Stimulated activated CD4-positive, alpha-beta T cell treated with anti-CD3 and anti-CD28 coated beads, Interleukin-12 subunit alpha, Interleukin-12 subunit beta, amount 100 ng/mL, for 4 hours (primary cell): ENCODE data around the gene MMP24.
"Not testable (repeated sequence)": the region's sequence is repeated elsewhere in the genome, so short reads cannot be mapped to it uniquely, and the experiment has no call there.

Experiments used
- DNase-seq: peaks from one replicate; pipeline ENCODE4 v3.0.0-alpha.2; 2020

Gene MMP24

DNA sequence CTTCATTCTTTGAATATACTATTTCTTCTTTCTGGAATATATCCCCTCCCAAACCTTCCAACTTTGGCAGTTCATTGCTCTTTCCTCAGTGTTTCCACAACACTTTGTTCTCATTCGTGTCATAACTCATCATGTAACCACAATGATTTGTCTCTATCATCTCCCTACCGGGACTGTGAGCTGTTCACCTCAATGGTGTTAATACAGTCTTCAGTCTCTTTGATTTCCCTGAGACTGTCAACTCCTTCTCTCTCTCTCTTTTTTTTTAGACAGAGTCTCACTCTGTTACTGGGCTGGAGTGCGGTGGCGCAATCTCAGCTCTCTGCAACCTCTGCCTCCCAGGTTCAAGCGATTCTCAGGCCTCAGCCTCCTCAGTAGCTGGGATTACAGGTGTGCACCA, 2.5 kb upstream of the MMP24 start:
- no peak for DNase-seq

DNA sequence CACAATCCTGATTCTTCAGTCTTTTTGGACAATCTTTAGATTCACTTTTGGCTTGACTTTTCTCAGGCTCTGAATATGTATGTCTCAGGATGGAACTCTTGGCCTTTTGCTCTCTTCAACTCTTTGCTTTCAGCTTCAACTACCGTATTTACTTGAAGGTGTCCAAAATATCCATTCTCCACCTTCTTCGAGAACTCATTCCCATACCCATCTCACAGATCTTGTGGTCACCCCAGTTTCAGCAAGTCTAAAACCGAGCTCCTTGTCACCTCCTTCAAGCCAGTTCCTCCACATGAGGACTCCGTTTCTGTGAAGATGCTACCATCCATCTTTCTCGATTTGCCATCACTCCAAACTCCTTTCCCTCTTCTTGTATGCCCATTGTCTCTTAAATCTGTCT, 2.0 kb upstream of the MMP24 start:
- DNase-seq: no peak

DNA sequence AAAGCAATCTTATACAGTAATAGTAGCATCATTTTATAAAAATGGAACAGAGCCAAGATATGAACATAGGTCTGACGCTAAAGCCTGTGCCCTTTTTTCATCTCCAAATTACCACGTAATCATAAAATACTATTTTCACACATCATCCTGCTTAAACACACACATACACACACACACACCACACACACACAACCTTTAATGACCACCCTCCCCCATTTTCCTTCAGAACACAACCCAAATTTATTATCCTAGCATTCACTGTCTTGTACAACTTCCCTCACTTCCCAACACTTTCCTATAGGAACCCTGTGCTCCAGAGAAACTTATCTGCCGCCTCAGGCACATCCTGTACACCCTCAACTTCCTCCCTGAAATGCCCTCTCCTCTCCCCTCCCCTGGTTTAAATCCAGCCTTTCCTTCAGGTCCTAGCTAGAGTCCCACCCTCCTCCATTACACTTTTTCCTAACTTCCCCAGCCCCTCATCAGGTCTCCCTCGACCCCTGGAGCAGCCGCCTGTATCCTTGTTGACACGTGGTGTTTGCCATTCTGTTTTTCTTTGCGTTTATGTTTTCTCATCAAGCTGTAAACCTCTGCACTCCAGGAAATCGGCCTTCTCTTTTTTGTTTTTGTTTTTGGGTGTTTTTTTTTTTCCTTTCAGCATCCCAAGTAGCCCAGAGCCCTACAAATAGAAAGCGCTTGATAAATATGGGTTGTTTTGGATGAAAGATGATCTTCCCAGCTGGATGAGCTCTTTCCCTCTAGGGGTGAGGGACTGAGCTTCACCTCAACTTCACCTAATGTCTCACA, 968 bp upstream of the MMP24 start:
- DNase-seq: no peak

DNA sequence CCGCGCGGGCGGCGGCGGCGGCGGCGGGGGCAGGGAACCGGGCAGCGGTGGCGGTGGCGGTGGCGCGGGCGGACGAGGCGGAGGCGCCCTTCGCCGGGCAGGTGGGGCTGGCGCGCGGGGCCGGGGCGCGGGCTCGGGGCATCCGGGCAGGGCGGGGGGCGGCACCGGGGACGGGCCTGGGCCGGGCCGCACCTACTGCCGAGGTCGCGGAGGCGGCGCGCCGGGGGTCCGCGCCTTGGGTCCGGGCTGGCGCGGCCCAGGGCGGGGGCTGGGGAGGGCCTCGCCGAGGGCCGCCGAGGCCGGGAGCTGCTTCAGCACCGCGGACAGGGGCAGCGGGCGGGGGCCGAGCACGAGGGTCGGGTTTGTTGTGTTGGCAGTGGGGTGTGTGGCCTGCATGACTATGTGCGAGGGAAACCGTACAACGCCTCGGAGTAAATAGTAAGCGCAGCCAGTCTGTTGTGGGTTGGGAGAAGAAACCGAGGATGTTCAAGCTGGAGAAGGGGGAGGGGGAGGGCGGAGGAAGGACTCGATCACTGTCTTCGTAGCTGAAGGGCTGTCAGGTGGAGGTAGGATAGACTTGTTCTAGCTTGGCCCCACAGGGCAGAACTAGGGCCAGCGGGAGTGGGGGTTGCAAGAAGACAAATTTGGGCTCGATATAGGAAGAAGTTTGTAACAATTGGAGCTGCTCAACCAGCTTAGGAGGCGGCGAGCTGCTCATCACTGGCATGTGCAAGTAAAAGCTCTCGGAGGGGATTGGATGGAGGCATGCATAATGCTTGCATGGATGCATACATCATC, 593 bp downstream of the MMP24 start:
- DNase-seq: peak; percentile 35

DNA sequence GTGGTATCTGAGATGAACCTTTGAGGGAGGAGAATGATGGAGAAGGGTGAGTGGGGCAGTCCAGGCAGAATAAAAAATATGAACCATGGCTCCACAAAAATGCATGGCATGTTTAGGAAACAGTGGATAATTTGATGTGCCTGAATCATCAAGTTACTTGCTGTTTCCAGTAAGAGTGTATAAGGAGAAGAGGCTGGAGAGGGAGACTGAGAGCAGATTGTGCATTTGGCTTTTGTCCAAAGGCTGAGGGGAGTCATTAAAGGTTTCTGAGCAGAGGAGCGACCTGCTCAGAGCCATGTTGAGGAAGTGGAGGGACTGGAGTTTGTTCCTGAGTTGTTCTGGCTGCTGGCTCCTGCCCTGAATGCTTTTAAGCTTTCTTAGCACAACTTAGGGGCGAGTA, 6.1 kb downstream of the MMP24 start:
- no peak for DNase-seq

DNA sequence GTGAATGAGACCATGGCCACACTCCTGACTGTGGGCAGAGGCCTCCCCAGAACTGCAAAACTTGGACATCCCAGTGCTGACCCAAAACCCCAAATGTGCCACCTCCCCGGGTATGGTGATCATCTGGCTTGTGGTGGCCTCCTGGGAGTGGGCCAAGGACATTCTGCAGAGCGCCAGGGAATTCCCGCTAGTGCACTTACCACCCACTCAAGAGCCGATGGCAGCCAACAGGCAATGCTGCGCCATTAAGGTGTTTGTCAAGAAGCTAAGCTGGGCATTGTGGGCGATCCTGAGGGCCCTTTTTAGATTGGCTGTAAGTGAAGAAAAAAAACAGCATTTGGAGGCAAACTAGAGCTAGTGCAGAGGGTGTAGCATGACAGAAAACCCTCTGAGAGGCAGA, 9.4 kb downstream of the MMP24 start:
- no peak for DNase-seq

DNA sequence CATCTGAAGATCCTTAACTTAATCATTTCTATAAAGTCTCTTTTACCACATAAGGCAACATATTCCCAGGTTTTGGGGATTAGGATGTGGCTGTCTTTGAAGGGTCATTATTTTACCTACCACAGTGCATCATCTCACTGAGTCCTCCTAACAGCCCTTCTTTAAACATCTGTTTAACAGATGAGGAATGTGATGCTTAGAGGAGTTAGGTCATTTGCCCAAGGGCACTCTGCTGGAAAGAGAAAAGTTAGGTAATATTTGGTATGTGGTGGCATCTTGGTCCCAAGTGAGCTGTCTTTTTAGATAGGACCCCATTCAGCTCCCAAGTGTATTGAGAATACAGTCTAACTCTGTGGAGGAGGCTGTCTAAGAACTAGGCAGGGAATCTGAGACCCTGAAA, 11.0 kb downstream of the MMP24 start:
- no peak for DNase-seq

DNA sequence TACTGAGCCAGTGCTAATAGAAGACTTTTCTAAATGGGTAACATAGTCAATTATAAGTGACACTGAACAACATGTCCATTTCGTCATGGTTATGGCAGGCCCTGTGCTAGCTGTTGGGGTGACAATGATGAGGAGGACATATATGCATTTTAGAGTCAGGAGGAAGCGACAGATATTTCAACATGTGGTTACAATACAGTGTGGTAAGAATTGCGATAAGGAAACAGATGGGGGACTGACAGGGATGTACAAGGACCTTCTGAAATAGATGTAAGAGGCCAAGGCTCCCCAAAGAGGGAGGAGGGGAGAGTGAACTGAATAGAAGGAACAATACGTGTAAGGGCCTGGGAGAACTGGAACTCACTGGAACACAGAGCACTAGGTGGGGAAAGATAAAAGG, 11.7 kb downstream of the MMP24 start:
- no peak for DNase-seq

DNA sequence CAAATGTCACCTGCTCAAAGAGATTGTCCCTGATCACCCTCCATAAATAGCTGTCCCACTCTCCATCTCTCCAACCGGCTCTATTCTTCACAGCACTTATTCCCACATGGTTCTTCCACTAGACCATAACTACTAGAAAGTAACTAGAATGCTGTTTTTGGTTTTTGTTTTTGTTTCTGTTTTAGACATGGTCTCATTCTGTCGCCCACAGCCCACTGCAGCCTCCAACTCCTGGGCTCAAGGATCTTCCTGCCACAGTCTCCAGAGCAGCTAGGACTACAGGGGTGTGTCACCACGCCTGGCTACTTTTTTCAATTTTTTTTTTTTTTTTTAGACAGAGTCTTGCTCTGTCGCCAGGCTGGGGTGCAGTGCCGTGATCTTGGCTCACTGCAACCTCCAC, 12.2 kb downstream of the MMP24 start:
- no peak for DNase-seq

DNA sequence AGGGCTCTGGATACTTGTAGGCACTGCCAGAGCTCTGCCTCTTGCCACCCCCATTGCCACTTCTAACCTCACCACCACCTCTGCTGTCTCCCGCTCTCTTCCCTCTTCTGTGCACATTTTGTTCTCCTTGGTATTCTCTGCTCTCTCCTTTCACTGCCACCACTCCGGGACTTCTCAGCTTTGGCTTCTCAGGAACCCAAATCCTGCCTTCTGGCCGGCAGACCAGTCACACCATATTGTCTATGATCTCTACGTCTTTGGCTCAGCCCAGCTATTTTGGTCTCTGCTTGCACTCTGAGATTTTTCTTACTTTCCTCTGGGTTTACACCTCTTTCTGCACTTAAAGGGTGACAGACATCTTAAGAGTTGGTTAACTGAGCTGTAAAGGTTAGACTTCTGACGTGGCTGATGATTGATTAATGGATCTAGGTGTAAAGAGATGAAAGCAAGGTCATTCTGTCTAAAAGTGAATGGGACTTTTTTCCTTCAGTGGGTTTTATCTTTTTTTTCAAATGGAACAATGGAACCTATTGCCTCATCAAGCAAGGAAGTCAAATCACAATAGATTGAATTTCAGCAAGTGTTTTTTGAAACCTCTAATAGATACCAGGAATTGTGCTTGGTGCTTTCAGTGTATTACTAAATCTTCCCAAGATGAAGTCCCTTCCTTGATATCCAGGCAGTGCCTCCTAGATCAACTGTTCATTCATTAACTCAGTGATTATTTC, 13.8 kb downstream of the MMP24 start:
- DNase-seq: no peak

DNA sequence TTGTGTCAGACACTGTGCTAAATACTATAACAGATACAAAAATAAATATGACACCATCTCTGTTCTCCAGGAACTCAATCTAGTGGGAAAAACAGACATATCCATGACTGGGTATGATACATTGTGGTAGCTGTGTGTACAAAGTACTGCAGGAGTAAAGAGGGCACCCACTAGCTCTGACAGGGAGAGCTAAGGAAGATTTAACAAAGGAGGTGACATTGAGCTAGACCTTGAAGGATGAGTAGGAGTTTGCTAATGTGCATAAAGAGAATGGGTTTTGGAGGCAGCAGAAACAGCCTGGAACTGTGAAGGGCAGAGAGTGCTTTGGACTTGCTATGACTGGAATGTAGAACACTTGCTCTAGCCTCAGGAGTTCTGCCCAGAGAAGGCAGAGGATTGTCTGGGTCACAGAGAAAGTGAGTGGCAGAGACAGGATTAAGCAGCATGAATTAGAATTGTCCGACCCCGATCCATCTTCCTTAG, 14.4 kb downstream of the MMP24 start:
- no peak for DNase-seq

DNA sequence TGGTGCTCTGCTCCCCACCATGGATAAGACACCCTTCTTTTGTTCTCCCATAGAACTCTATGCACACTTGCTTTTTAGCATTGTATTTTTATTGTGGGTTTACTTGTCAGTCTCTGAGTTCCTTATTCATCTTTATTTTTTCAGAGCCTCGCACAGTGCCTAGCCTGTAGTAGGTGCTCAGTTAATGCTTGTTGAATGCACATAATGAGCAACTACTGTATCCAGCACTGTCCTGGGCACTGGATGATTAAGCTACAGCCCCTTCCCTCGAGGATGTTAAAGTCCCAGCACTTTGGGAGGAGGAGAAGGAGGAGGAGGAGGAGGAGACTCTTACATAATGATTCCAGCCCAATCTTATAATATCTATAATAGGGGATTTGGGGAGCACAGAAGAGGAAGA, 16.8 kb downstream of the MMP24 start:
- no peak for DNase-seq

DNA sequence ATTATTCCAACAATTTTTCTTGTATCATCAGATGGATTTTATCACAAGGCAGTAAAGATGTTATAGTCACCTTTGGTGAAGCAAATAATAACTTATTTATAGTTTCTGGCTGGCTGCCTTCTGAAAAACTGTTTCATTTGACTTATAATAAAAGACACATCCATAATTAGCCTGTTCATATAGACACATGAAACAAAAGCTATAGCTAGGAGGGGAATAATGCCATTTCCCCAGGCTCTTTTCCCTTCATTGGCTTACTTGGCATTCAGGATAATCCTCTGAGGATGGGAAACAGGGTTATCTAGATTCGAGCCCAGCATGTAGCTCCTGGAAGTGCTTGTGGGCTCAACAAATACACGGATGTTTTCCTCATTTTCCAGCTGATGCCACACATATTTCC, 17.5 kb downstream of the MMP24 start:
- no peak for DNase-seq

DNA sequence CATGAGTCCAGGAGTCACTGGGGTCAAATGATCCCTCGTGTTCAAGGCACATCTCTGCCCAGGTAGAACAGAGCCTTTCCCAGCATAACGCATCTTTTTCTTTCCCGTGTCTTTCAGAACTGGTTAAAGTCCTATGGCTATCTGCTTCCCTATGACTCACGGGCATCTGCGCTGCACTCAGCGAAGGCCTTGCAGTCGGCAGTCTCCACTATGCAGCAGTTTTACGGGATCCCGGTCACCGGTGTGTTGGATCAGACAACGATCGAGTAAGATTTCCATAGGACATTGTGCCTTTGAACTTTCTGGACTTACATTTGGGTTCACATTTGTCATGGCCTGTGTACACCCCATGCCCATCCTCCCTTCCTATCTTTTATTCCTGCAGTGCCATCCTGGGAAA, 20.2 kb downstream of the MMP24 start:
- DNase-seq: no peak

DNA sequence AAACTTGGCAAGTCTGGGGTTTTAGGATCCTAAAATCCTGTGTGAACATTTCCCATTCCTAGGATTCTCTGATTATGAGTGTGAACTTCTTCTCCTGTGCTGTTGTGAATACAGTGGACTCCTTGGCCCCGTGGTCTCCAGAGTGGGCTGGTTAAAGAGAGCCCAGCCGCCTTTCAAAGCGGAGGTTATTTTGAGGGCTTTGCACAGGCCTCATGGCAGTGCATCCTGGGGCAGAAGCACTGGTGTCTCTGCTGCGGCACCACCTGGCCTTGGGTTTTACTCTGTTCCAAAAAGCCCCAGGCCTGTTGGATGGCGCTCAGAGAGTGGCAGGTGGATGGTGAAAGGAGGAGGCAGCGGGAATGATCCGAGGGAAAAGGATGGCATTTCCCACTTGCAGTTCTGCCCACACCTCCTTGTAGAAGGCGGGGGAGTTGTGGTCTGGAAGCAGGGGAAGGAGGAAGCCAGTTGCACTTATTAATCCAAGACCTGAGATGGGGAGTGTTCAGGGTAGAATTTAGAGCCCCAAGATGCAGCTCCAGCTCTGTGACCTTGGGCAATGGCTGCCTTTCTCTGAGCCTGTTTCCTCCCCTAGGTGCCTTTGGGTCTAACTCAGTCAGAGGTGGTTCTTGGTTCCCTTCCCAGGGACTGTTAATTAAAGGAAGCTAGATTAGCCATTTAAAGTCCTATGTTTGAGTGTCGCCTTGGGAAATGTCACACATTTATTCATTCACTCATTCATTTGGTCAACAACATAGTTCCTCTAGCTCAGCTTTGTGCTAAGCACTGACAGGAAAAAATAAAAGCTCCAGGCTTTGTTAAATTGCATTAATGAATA, 22.4 kb downstream of the MMP24 start:
- DNase-seq: no peak

DNA sequence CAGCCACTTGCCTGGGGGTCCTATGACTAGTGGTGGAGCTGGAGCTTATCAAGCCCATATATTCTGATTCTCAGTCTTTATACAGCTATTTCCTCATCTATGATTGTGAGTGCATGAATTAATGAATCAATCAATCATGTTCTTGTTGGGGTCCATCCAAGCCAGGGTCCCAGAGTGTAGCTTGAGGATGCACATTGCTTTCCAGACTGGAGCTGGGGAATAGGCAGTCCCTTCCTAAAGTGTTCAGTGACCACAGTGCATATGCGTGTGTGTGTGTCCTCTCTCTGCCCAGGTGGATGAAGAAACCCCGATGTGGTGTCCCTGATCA, 25.1 kb downstream of the MMP24 start:
- DNase-seq: no peak

DNA sequence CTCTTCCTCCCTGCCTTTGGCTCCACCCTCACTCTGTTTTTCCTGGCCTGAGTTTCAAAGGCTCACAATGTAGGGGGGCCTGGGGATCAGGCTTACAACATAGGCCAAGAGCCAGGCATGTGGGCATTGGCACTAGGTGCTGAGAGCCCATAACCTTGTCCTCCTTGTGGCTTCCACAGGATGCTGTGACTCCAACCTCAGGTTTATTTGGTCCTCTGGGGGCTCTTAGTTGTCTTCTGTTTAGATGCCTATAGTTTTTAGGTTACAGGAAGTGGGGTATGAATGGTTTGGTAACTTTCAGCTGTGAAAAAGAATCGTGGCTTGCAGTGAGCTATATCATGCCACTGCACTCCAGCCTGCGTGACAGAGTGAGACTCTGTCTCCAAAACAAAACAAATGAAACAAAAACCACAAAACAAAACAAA, 25.6 kb downstream of the MMP24 start:
- no peak for DNase-seq

DNA sequence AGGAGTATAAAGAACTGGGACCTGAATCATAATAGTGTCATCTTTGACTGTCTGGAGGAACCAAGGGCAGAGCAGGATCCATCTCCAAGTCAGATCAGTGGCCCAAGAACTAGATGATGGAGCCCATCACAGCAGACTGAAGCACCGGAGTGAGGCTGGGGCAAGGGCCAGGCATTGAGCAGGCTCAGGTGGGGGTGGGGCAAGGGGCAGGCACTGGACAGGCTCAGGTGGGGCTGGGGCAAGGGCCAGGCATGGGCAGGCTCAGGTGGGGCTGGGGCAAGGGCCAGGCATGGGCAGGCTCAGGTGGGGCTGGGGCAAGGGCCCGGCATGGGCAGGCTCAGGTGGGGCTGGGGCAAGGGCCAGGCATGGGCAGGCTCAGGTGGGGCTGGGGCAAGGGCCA, 26.1 kb downstream of the MMP24 start:
- not testable (repeated sequence) for DNase-seq

DNA sequence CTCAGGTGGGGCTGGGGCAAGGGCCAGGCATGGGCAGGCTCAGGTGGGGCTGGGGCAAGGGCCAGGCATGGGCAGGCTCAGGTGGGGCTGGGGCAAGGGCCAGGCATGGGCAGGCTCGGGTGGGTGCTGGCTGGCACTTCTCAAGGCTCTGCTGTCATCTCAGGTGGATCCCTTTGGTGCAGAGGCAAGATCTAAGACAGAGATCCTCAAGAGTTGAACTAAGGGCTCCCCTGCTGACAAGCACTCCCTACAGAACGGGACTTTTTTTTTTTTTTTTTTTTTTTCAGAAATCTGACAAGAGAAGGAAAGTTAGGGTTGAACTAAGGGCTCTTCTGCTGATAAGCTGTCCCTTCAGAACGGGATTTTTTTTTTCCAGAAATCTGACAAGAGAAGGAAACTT, 26.5 kb downstream of the MMP24 start:
- no peak for DNase-seq

DNA sequence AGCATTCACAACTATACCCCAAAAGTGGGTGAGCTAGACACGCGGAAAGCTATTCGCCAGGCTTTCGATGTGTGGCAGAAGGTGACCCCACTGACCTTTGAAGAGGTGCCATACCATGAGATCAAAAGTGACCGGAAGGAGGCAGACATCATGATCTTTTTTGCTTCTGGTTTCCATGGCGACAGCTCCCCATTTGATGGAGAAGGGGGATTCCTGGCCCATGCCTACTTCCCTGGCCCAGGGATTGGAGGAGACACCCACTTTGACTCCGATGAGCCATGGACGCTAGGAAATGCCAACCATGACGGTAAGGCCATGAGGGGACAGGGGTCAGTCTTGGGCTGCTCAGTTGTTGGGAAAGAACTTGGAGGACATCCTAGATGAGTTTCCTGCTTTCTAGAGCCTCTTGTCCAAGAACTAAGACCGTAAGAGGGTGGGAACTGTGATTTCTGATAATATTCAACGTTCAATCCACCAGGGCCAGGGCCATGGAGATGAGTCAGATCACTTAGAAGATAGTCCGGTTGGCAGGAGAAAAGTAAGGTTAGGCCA, 28.0 kb downstream of the MMP24 start:
- DNase-seq: no peak

DNA sequence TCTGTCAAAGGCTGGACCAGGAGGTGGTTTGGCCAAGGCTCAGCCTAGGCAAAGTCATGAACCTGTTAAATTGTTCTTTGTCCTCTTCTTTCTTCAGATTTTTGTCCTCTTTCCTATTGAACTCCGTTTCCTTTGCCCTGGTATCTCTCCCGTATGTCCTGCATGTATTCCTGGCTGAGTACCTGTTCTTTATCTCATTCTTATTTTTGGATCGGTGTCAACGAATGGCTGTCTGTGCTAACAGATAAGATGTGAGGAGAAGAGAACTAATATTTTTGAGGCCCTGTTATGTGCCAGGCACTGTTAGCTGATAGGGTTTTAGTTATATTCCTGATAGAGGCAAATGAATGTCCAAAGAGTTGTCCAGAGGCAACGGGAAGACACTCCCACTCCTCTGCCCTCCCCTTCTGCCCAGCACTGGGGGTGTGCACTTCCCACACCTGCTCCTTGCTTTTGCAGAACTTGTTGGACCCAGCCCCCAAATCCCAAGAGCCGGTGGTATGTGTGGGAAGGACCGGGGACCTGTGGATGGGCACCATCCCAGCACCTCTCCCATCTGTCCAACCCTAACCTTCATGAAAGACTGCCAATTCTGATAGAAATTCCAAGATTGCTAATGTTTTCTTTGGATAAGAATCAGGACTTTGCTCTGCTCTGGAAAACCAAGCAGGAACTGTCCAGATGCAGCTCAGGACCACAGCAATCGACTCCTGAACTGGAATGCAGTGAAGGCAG, 30.9 kb downstream of the MMP24 start:
- DNase-seq: no peak

DNA sequence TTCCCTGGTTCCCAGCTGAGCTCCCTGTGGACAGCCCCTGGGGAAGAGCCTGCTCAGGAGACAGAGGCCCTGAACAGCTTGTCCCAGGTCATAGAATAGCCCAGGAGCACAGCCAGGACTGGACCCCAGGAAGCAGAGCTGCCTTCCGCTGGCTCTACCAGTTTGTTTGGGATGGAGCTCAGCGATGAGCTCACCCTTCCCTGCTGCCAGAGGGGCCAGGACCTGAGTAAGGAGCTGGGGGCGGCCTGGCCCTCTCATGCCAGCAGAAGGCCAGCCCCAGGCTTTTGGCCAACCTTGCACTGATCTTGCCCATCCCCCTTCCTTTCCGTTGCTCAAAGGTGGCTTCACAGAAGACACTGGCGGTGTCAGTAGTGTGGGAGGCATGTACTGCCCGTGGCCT, 33.9 kb downstream of the MMP24 start:
- no peak for DNase-seq
